Effector memory CD4-positive, alpha-beta T cell (primary cell): ENCODE data around the gene CBX5.

Experiments
- DNase-seq, 3 donors: peaks; one replicate each; pipeline ENCODE4 v3.0.0-alpha.2; 2020
- H3K27ac ChIP-seq: 2 replicates; pipeline ENCODE4 v1.7.0; 2013; ENCODE audit warnings: mild to moderate bottlenecking, low read length, moderate library complexity; ENCODE audit not compliant: insufficient read depth, poor library complexity, severe bottlenecking
- H3K27me3 ChIP-seq: replicated peaks from 2 replicates; pipeline ENCODE4 v1.7.0; 2013; ENCODE audit warnings: mild to moderate bottlenecking, low read length; ENCODE audit not compliant: insufficient read depth, control insufficient read depth, poor library complexity, severe bottlenecking
- H3K36me3 ChIP-seq: 2 replicates; pipeline ENCODE4 v1.7.0; 2013; ENCODE audit warnings: mild to moderate bottlenecking, low read length, moderate library complexity; ENCODE audit not compliant: control insufficient read depth, insufficient read depth
- H3K4me1 ChIP-seq: 2 replicates; pipeline ENCODE4 v1.7.0; 2013; ENCODE audit warnings: low read length, mild to moderate bottlenecking; ENCODE audit not compliant: control insufficient read depth, insufficient read depth, poor library complexity, severe bottlenecking
- H3K4me3 ChIP-seq: 2 replicates; pipeline ENCODE4 v1.7.0; 2013; ENCODE audit warnings: low read length, low read depth, mild to moderate bottlenecking; ENCODE audit not compliant: insufficient read depth, poor library complexity, severe bottlenecking
- H3K9me3 ChIP-seq: 2 replicates; pipeline ENCODE4 v1.7.0; 2013; ENCODE audit warnings: mild to moderate bottlenecking, low read length, moderate library complexity; ENCODE audit not compliant: control insufficient read depth

Gene CBX5

DNA sequence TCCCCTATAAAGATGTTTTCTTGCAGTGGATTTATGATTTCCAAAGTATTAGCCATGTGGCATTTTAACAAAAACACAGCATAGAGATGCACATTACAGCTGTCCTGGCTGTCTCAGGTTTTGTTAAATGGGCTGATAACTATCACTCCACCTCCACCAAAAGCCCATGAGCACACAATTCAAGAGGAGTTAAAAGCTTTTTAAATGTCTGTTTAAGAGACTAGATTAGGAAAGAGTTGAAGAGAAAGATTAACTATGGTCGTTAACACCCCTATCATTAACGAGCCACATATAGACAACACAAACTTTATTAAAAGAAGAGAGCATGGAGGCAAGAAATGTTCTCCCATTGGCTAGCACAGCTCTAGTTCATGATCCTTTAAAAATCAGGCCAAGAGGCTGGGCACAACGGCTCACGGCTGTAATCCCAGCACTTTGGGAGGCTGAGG, 14.5 kb downstream of the CBX5 start:
- H3K4me1 ChIP-seq, result no peaks in the 10 kb centered on the region
- no peak for DNase-seq
- no peaks in the 10 kb centered on the region for H3K36me3 ChIP-seq
- H3K9me3 ChIP-seq, result no peaks in the 10 kb centered on the region
- no peak overlapping the region for H3K27ac ChIP-seq
- H3K27me3 ChIP-seq, result no peaks in the 10 kb centered on the region
- H3K4me3 ChIP-seq, result no peak overlapping the region

- DNase-seq, result no peak
- Histone ChIP-seq H3K9me3 (no peaks in the 10 kb centered on the region), H3K27me3 (no peaks in the 10 kb centered on the region), H3K27ac (no peak overlapping the region), H3K36me3 (no peaks in the 10 kb centered on the region), H3K4me1 (peaks cover 8% of the 10 kb centered on the region), H3K4me3 (no peak overlapping the region)
Measured at GRCh38 chr12:54262403-54262925, 17.5 kb downstream of the CBX5 start.

GRCh38 chr12:54261815-54262402, 18.0 kb downstream of the CBX5 start:
- DNase-seq, result no peak
- no peaks in the 10 kb centered on the region for H3K27me3 ChIP-seq
- H3K4me1 ChIP-seq, result peaks cover 8% of the 10 kb centered on the region
- no peak overlapping the region for H3K4me3 ChIP-seq
- no peaks in the 10 kb centered on the region for H3K9me3 ChIP-seq
- peaks cover 4% of the 10 kb centered on the region for H3K36me3 ChIP-seq
- H3K27ac ChIP-seq, result no peak overlapping the region

GRCh38 chr12:54259194-54260011, 20.5 kb downstream of the CBX5 start:
- Histone ChIP-seq H3K27me3 (no peaks in the 10 kb centered on the region), H3K36me3 (peaks cover 16% of the 10 kb centered on the region), H3K27ac (no peak overlapping the region), H3K4me3 (no peak overlapping the region), H3K9me3 (no peaks in the 10 kb centered on the region), H3K4me1 (peaks cover 8% of the 10 kb centered on the region)
- no peak for DNase-seq

GRCh38 chr12:54258201-54258681, 21.7 kb downstream of the CBX5 start:
- Histone ChIP-seq H3K9me3 (no peaks in the 10 kb centered on the region), H3K36me3 (peaks cover 17% of the 10 kb centered on the region), H3K4me3 (no peak overlapping the region), H3K4me1 (peaks cover 8% of the 10 kb centered on the region), H3K27me3 (no peaks in the 10 kb centered on the region), H3K27ac (no peak overlapping the region)
- DNase-seq, result no peak

DNA sequence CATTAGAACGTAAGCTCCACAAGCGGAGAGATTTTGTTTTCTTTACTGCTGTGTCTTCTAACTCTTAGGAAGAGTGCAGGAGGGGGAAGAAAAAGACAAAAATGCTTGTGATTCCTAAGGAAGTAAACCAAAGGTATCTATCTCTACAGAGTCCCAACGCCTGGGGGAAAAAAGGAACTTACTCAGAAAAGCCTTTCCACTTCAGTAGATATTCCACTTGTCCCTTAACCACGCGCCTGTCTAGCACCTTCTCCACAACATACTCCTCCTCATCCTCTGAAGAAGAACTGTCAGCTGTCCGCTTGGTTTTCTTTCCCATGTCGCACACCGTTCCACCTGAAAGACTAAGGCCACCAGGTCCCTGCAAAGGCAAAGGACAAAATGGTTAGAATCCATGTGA, 22.6 kb downstream of the CBX5 start:
- Histone ChIP-seq H3K27me3 (no peaks in the 10 kb centered on the region), H3K4me1 (peaks cover 8% of the 10 kb centered on the region), H3K36me3 (peaks cover 19% of the 10 kb centered on the region), H3K9me3 (no peaks in the 10 kb centered on the region), H3K4me3 (no peak overlapping the region), H3K27ac (no peak overlapping the region)
- no peak for DNase-seq

DNA sequence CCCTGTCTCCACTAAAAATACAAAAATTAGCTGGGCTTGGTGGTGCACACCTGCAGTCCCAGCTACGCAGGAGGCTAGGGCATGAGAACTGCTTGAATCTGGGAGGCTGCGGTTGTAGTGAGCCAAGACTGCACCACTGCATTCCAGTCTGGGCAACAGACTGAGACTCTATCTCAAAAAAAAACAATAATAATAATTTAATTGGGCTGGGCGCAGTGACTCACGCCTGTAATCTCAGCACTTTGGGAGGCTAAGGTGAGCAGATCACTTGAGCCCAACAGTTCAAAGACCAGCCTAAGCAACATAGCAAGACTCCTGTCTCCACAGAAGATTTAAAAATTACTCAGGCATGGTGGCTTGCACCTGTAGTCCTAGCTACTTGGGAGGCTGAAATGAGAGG, 26.7 kb downstream of the CBX5 start:
- peaks cover 23% of the 10 kb centered on the region for H3K36me3 ChIP-seq
- H3K27ac ChIP-seq, result no peak overlapping the region
- no peak overlapping the region for H3K4me3 ChIP-seq
- no peaks in the 10 kb centered on the region for H3K4me1 ChIP-seq
- no peaks in the 10 kb centered on the region for H3K9me3 ChIP-seq
- H3K27me3 ChIP-seq, result no peaks in the 10 kb centered on the region
- no peak for DNase-seq

- Histone ChIP-seq H3K4me1 (no peaks in the 10 kb centered on the region), H3K27ac (no peak overlapping the region), H3K9me3 (no peaks in the 10 kb centered on the region), H3K36me3 (peaks cover 24% of the 10 kb centered on the region), H3K4me3 (no peak overlapping the region), H3K27me3 (no peaks in the 10 kb centered on the region)
- no peak for DNase-seq
Measured at GRCh38 chr12:54251667-54252284, 28.1 kb downstream of the CBX5 start.

- Histone ChIP-seq H3K4me3 (no peak overlapping the region), H3K27me3 (no peaks in the 10 kb centered on the region), H3K36me3 (peaks cover 22% of the 10 kb centered on the region), H3K4me1 (no peaks in the 10 kb centered on the region), H3K27ac (no peak overlapping the region), H3K9me3 (no peaks in the 10 kb centered on the region)
- no peak for DNase-seq
Measured at GRCh38 chr12:54249489-54249888, 30.4 kb downstream of the CBX5 start.
